ENCODE data around the gene SH3D19.
A peak's percentile ranks its signal among the peaks of the same experiment; 100 is the strongest.

SH3D19 gene

GRCh38 chr4:151325111-151325948, at the start of gene SH3D19:
Gene SH3D19 (minus strand): TSS chr4:151325605. CDS start chr4:151325352, 253 bp downstream.
- DNase-seq (ENCODE audit: extremely low read depth in 1 of 2, low read depth in 1 of 2), result no peak

GRCh38 chr4:151362404-151363164, 37.2 kb upstream of the SH3D19 start:
- peak; percentile 31 to 49 for DNase-seq (ENCODE audit: extremely low read depth in 1 of 2, low read depth in 1 of 2)

DNA sequence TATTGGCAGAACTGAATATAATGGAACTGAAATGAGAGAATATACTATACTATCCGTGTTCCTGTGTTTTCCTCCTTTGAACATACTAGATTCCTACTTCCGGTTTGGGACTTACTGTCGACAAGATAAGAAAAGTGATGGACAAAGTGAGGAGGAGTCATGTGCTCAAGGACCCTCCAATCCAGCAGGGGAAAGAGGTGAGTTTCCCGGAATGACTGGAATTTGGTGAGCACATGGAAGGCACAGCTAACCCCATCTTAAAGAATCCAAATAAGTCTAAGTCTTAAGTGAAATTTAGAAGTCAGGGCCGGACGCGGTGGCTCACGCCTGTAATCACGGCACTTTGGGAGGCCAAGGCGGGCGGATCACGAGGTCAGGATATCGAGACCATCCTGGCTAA, 36.6 kb upstream of the SH3D19 start:
- no peak for DNase-seq (ENCODE audit: extremely low read depth in 1 of 2, low read depth in 1 of 2)

- DNase-seq (ENCODE audit: extremely low read depth in 1 of 2, low read depth in 1 of 2), result no peak
Measured at GRCh38 chr4:151361126-151361525, 35.7 kb upstream of the SH3D19 start.

DNA sequence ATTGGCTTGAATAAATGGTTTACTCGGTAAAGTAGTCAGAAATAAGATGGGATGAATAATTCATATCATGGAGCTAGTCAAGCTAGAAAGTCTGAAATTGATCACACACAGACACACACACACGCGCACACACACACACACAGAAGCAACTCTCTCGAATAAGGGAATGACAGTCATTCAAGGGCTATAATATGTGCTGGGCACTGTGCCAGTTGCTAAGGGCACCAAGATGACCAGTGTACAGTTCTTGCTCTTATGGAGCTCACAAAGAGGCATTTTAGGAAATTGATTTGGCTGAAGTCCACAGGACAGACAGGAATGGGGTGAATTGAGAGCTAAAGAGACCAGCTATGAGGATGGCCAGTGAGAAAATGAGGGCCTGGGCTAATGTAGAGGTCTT, 34.2 kb upstream of the SH3D19 start:
- DNase-seq (ENCODE audit: extremely low read depth in 1 of 2, low read depth in 1 of 2), result no peak

- no peak for DNase-seq (ENCODE audit: extremely low read depth in 1 of 2, low read depth in 1 of 2)
Measured at GRCh38 chr4:151358266-151358665, 32.9 kb upstream of the SH3D19 start.

DNA sequence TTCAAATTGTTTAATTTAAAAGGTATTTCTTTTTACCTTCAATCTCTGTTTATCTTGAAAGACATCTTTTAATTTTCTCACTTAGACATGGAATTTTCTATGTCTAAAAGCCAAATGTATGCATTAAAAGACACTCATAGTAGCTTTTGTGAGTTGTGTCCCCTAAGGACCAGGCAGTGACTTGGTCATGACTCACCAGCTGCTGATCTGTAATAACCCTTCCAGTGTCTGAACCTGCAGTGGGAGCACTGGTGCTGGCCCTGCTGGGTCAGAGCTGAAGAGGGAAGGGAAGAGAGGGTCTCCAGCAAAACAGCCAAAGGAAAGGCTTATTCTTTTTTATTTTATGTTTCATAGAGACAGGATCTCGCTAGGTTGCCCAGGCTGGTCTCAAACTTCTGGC, 31.1 kb upstream of the SH3D19 start:
- no peak for DNase-seq (ENCODE audit: extremely low read depth in 1 of 2, low read depth in 1 of 2)

DNA sequence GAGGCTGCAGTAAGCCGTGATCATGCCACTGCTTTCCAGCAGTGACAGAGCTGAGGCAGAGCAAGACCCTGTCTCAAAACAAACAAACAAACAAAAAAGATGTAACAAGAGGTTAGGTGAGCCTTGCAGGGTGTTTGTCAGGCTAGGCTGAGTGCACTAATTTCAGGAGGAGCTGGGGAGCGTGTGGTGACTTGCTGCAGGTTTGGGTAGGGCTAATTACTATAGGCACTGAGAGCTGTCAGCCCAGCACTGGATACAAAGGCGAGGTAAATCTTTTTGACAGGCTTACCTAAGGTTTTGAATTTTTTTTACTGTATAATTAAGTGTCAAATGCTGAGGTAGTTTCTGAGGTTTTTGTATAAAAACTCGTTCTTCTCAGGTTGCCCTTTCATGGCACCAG, 29.8 kb upstream of the SH3D19 start:
- no peak for DNase-seq (ENCODE audit: extremely low read depth in 1 of 2, low read depth in 1 of 2)

GRCh38 chr4:151347490-151348235, 22.3 kb upstream of the SH3D19 start:
- no peak for DNase-seq (ENCODE audit: extremely low read depth in 1 of 2, low read depth in 1 of 2)

DNA sequence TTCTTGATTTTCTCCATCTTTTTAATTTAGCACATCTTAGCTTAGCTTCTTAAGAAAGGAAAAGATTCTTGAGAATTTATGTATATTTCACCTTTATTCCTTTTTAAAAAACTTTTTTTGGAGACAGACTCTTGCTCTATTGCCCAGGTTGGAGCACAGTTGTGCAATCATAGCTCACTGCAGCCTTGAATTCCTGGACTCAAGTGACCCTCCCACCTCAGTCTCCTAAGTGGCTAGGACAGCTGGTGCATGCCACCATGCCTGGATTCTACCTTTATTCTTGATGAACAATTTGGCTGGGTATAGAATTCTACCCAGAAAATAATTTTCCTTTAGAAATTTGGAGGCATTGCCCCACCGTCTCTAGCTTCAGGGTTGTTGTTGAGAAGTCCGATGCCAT, 19.5 kb upstream of the SH3D19 start:
- no peak for DNase-seq (ENCODE audit: extremely low read depth in 1 of 2, low read depth in 1 of 2)

GRCh38 chr4:151340751-151341385, 15.5 kb upstream of the SH3D19 start:
- no peak for DNase-seq (ENCODE audit: extremely low read depth in 1 of 2, low read depth in 1 of 2)

DNA sequence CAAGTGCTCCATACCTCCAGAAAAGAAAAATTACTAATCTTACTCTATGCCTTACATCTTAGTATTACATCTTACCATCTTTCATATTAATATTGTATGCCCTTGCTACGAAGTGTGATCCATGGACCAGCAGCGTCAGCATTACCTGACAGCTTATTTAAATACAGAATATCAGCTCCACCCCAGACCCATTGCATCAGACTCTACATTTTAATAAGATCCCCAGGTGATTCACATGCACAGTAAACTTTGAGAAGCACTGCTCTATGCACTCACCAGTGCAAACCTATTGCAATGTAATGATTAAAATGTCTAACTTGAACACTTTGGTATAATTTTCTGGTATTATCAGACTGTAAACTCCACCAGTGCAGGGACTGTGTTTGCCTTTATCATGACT, 14.1 kb upstream of the SH3D19 start:
- no peak for DNase-seq (ENCODE audit: extremely low read depth in 1 of 2, low read depth in 1 of 2)

- no peak for DNase-seq (ENCODE audit: extremely low read depth in 1 of 2, low read depth in 1 of 2)
Measured at GRCh38 chr4:151331276-151332042, 6.1 kb upstream of the SH3D19 start.

GRCh38 chr4:151329217-151330007, 4.0 kb upstream of the SH3D19 start:
- DNase-seq (ENCODE audit: extremely low read depth in 1 of 2, low read depth in 1 of 2), result no peak

DNA sequence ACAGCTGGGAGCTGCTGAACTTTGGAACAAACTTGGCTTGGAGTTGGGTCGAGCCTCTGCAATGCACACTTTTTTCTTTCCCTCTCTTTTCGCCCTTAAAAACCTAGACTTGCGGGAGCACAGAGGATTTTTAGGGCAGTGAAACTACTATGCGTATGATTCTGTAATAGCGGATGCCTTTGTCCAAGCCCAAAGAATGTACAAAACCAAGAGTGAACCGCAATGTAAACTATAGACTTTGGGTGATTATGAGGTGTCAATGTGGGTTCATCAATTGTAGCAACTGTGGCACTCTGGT, 493 bp upstream of the SH3D19 start:
- no peak for DNase-seq (ENCODE audit: extremely low read depth in 1 of 2, low read depth in 1 of 2)

DNA sequence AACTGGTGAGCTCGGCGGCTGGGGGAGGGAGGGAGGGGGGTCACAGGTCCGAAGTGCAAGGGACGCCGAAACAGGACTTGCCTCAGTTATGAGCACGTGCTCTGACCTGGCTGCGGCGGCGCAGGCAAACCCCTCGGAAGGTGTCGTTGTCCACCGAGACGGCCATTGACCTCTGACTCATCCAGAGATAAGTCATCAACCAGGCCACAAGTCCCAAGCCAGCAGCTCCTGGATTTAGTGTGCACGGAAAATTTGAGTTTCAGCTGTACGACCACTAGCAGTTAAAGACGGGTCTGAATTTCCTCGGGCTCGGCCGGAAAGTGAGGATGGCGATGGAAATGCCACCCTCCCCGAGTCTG, 674 bp downstream of the SH3D19 start:
- no peak for DNase-seq (ENCODE audit: extremely low read depth in 1 of 2, low read depth in 1 of 2)

DNA sequence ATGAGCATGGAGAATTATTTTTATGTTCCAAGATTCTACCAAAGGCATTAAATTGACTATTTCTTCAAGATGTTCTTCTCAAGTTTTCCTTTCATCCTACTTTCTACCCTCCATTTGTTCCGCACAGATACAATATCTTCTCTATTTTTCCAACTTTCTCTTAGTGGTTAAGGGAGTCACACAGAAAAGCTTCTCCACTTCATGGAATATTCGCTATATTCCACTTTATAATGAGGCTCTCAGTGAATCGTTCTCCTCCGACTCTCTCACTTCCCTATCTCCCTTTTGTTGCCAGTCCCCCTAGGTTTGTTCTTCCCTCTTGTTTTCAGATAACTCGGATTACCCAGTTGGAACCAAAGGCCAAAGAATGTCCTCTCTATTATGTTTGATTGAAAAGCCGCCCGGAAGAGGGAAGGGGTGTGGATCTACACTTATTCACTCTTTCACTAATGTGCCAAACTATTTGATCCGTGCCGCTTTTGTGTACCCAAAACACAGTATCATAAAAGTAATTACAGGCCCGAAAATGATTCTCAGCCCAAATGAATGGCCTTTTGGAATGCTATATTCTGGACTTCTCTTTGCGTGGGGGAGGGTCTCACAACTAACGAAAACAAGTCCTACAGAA, 1.2 kb downstream of the SH3D19 start:
- DNase-seq (ENCODE audit: extremely low read depth in 1 of 2, low read depth in 1 of 2), result no peak

- no peak for DNase-seq (ENCODE audit: extremely low read depth in 1 of 2, low read depth in 1 of 2)
Measured at GRCh38 chr4:151323667-151324066, 1.7 kb downstream of the SH3D19 start.

GRCh38 chr4:151322570-151322969, 2.8 kb downstream of the SH3D19 start:
- DNase-seq (ENCODE audit: extremely low read depth in 1 of 2, low read depth in 1 of 2), result no peak

All from activated CD8-positive, alpha-beta memory T cell treated with anti-CD3 and anti-CD28 coated beads for 1 hour (primary cell).